ENCODE measurements around the gene GOLGA6B.
"Not testable (repeated sequence)": the region's sequence is repeated elsewhere in the genome, so short reads cannot be mapped to it uniquely, and the experiment has no call there.

GRCh38 chr15:72670656-72671352 lies 16.3 kb downstream of the GOLGA6B start:
- not testable (repeated sequence) for TF ChIP-seq ZNF274 (IDR thresholded peaks at IDR 0.05; ENCODE audit: low read depth, low read length); YY1 (IDR thresholded peaks at IDR 0.05; ENCODE audit: insufficient read depth, insufficient read length); SUZ12 (IDR thresholded peaks at IDR 0.05; ENCODE audit: extremely low read depth, insufficient read depth, insufficient read length)

Measured in NT2/D1 (cell line).